Skeletal muscle tissue (tissue), 4 donors: Measurements from ENCODE around the gene RTBDN. TPM values are rescaled to one million over a fixed set of nuclear protein-coding genes. Genes with fewer than 3 reads are reported as not detected.

Experiments used
- H3K27ac ChIP-seq: one replicate; pipeline ENCODE4 v1.7.0; 2013; ENCODE audit warnings: mild to moderate bottlenecking, low read depth, low read length, inconsistent platforms
- H3K27me3 ChIP-seq, 3 donors: one replicate each; pipeline ENCODE4 v1.7.0; 2013; ENCODE audit warnings: low read length in 3 of 3; ENCODE audit not compliant: control insufficient read depth in 3 of 3, insufficient read depth in 3 of 3
- H3K36me3 ChIP-seq, 3 donors: one replicate each; pipeline ENCODE4 v1.7.0; 2013; ENCODE audit warnings: low read length in 3 of 3; ENCODE audit not compliant: control insufficient read depth in 3 of 3, insufficient read depth in 3 of 3
- H3K4me1 ChIP-seq, 3 donors: one replicate each; pipeline ENCODE4 v1.7.0; 2013; ENCODE audit warnings: low read length in 3 of 3, mild to moderate bottlenecking in 3 of 3; ENCODE audit not compliant: control insufficient read depth in 3 of 3, insufficient read depth in 3 of 3
- H3K4me3 ChIP-seq, 3 donors: one replicate each; pipeline ENCODE4 v1.7.0; 2013; ENCODE audit warnings: low read length in 3 of 3
- H3K9ac ChIP-seq, 3 donors: one replicate each; pipeline ENCODE4 v1.7.0; 2013; ENCODE audit warnings: low read length in 3 of 3, mild to moderate bottlenecking in 3 of 3, moderate library complexity in 2 of 3, low read depth in 1 of 3
- H3K9me3 ChIP-seq, 3 donors: one replicate each; pipeline ENCODE4 v1.7.0; 2013; ENCODE audit warnings: low read length in 3 of 3; ENCODE audit not compliant: control insufficient read depth in 3 of 3
- total RNA-seq: library from RNA; depleted of rRNA; stranded (reverse); fragments of >200 nt; gene quantifications from one replicate; pipeline ENCODE4 v1.2.3, GENCODE V29; 2014
- donor health status: Osteomylitis.

The RTBDN gene
- total RNA-seq, 1 donor from 2014 or later: not detected

- Histone ChIP-seq H3K27ac (no peak overlapping the region), H3K4me3 (no peak overlapping the region), H3K27me3 (peaks cover 81 to 92% (median 83%) of the 10 kb centered on the region in 3 donors), H3K9me3 (no peaks in the 10 kb centered on the region), H3K36me3 (no peaks in the 10 kb centered on the region), H3K4me1 (peaks cover 2 to 9% (median 4%) of the 10 kb centered on the region in 3 donors), H3K9ac (no peak overlapping the region)
Observed at GRCh38 chr19:12840091-12841079, 6.0 kb upstream of the RTBDN start.

GRCh38 chr19:12838886-12839756, 4.7 kb upstream of the RTBDN start:
- no peaks in the 10 kb centered on the region for H3K9me3 ChIP-seq
- no peaks in the 10 kb centered on the region for H3K36me3 ChIP-seq
- peaks cover 89 to 95% (median 90%) of the 10 kb centered on the region in 3 donors for H3K27me3 ChIP-seq
- H3K4me3 ChIP-seq: no peak overlapping the region
- no peak overlapping the region for H3K27ac ChIP-seq
- H3K4me1 ChIP-seq: peaks cover 2 to 9% (median 4%) of the 10 kb centered on the region in 3 donors
- no peak overlapping the region for H3K9ac ChIP-seq

DNA sequence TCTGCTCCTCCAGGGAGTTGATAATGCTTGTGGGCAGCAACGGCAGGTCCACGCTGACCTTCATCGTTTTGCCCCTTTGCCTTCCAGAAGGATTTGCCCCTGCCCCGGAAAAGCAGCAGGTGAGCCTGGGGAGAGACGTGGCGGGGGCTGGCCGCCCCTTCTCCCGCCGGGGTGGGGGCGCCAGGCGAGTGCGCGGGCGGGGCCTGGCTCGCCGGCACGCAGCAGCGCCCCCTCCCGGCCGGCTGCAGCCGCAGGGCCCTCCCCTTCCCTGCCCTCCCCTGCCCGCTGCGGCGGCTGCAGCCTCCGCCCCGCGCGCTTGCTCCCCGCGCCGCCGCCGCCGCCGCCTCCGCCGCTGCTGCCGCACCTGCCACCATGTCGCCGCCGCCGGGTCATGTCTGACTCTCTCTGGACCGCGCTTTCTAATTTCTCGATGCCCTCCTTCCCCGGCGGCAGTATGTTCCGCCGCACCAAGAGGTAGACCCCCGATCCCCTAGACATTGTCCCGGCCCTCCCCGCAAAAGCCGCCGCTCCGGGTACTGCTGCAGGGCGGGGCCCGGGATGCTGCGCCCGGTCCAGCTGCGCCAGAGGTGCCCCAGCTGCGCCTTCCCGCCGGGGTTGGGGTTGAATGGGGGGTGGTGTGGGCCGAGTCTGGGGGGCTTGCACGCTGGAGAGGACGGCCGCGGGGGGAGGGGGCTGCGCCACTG, 4.0 kb upstream of the RTBDN start, which contains the start of gene MAST1:
MAST1 (plus strand) TSS at position 334 of the 704 bp plus-strand sequence; CDS start at position 392, 58 bp downstream.
- H3K4me3 ChIP-seq: no peak within 1 kb of the TSS
- no peak within 1 kb of the TSS for H3K9ac ChIP-seq

DNA sequence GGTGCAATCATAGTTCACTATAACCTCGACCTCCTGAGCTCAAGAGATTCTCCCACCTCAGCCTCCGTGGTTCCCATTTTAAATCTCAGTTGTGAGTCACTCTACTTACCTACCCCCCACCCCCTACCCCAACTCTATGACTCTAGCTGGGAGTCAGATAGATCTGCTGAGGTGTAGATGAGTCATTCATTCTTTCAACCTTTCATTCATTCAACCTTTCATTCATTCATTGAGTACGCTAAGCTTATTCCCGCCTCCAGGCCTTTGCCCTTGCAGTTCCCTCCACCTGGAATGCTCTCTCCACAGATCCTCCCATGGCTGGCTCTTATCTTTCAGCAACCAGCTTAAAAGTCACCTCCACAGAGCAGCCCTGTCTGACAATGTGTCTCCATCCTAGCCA, 2.8 kb upstream of the RTBDN start:
- Histone ChIP-seq H3K36me3 (no peaks in the 10 kb centered on the region), H3K9me3 (no peaks in the 10 kb centered on the region), H3K4me3 (no peak overlapping the region), H3K27ac (no peak overlapping the region), H3K4me1 (peaks cover 4 to 9% (median 8%) of the 10 kb centered on the region in 3 donors), H3K27me3 (peaks cover 89 to 92% (median 89%) of the 10 kb centered on the region in 3 donors), H3K9ac (no peak overlapping the region)

More for the DNA sequence above, 4.0 kb upstream of the RTBDN start, which contains the start of gene MAST1:
- Histone ChIP-seq H3K9me3 (no peaks in the 10 kb centered on the region), H3K27ac (no peak within 1 kb of the TSS), H3K36me3 (no peaks in the 10 kb centered on the region), H3K27me3 (peaks cover 86 to 92% (median 87%) of the 10 kb centered on the region in 3 donors), H3K4me1 (peaks cover 4 to 9% (median 5%) of the 10 kb centered on the region in 3 donors)

GRCh38 chr19:12836529-12836863, 2.1 kb upstream of the RTBDN start:
- Histone ChIP-seq H3K9ac (no peak overlapping the region), H3K4me1 (peaks cover 4 to 9% (median 8%) of the 10 kb centered on the region in 3 donors)

DNA sequence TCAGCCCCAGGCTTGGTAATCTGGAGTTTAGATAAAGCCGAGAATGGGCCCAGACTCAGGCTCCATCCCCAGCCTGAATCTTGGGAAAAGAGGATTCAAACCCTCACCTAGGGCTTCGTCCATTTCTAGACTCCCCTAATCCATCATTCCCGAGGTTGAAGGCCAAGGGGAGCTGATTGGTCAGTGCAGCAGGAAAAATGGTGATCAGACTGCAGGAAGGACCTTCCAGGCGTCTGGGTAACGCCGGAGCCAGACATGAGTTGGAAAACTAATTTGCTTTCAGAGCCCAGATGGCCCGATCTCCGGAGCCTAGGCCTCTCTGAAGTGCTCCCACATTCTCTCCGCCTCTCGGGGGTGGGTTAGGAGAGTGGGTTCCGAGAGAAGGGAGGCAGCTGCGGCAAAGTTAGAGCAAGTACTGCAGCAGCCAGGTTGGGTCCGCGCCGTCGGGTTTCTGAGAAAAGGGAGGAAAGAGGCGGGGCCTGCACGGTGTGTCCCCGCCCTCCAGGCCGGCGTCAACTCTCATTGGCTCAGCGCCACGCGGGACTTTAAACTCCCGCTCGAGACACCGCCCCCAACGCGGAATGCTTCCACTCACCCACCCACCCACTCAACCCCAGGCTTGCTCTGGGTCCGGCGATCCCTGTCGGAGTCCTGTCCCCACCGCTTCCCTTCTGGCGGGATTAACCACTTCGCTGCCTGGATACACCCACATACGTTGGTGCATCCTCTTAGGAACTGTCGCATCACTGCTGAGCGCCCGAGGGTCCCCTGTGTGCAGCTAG, 788 bp upstream of the RTBDN start:
- H3K9me3 ChIP-seq: no peaks in the 10 kb centered on the region
- no peak overlapping the region for H3K4me3 ChIP-seq
- peaks cover 0 to 5% (median 0%) of the 10 kb centered on the region in 3 donors for H3K4me1 ChIP-seq
- no peaks in the 10 kb centered on the region for H3K36me3 ChIP-seq
- H3K27me3 ChIP-seq: peaks cover 88 to 92% (median 90%) of the 10 kb centered on the region in 3 donors
- no peak overlapping the region for H3K9ac ChIP-seq
- H3K27ac ChIP-seq: no peak overlapping the region

More at GRCh38 chr19:12836529-12836863, 2.1 kb upstream of the RTBDN start:
- Histone ChIP-seq H3K4me3 (no peak overlapping the region), H3K9me3 (no peaks in the 10 kb centered on the region), H3K27me3 (peaks cover 89 to 92% (median 90%) of the 10 kb centered on the region in 3 donors), H3K36me3 (no peaks in the 10 kb centered on the region), H3K27ac (no peak overlapping the region)

- peaks cover 85 to 92% (median 86%) of the 10 kb centered on the region in 3 donors for H3K27me3 ChIP-seq
Observed at GRCh38 chr19:12833738-12834565, 427 bp downstream of the RTBDN start.

GRCh38 chr19:12833418-12833737, 1.0 kb downstream of the RTBDN start:
- Histone ChIP-seq H3K9ac (no peak overlapping the region), H3K27me3 (peaks cover 87 to 93% (median 88%) of the 10 kb centered on the region in 3 donors), H3K36me3 (no peaks in the 10 kb centered on the region), H3K4me1 (peaks cover 0 to 5% (median 0%) of the 10 kb centered on the region in 3 donors), H3K27ac (no peak overlapping the region), H3K4me3 (no peak overlapping the region), H3K9me3 (no peaks in the 10 kb centered on the region)

More at GRCh38 chr19:12833738-12834565, 427 bp downstream of the RTBDN start:
- Histone ChIP-seq H3K9ac (no peak overlapping the region), H3K27ac (no peak overlapping the region), H3K9me3 (no peaks in the 10 kb centered on the region), H3K4me3 (peak overlapping the region in 1 of 3 donors; percentile 6), H3K4me1 (peaks cover 0 to 5% (median 0%) of the 10 kb centered on the region in 3 donors), H3K36me3 (no peaks in the 10 kb centered on the region)
